Keratinocyte (primary cell): ENCODE data around the gene CRISPLD2.

ENCODE experiments used
- EZH2 ChIP-seq: IDR thresholded peaks from one replicate; pipeline ENCODE4 v1.6.1; 2012; ENCODE audit warnings: inconsistent platforms, mild to moderate bottlenecking, low read length, moderate library complexity
- TF ChIP-seq, protein P1 (sequence below), 3 experiments: IDR thresholded peaks in 1 of 3; conservative IDR thresholded peaks in 1 of 3; optimal IDR thresholded peaks in 1 of 3; 2 replicates in 2 of 3; 3 replicates in 1 of 3; pipeline versions ENCODE3 to v1.5.1; 2011; ENCODE audit warnings: low read length in 3 of 3, mild to moderate bottlenecking in 3 of 3, moderate library complexity in 2 of 3, control low read depth in 1 of 3, inconsistent platforms in 1 of 3; ENCODE audit not compliant: insufficient read depth in 2 of 3; ENCODE audit errors: extremely low read depth in 1 of 3

DNA sequence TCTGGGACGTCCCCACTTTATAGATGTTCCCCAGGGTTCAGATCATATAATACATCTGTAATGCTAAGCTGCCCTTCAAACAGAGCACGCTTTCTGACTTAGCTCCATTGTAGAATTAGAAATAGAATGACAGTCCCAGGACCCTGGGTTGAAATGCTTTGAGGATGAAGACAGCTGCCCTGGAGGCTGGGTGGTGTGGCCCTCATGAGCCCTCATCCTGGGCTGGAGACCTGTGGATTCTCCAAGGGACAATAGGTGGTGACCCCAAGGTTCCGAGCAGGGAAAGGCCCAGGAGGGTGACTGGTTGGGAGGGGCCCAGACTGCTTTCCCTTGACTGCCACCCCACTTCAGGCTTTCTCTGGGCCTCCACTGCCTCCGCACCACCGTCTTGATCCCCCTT, 59.0 kb downstream of the CRISPLD2 start:
- TF ChIP-seq, protein P1, sequence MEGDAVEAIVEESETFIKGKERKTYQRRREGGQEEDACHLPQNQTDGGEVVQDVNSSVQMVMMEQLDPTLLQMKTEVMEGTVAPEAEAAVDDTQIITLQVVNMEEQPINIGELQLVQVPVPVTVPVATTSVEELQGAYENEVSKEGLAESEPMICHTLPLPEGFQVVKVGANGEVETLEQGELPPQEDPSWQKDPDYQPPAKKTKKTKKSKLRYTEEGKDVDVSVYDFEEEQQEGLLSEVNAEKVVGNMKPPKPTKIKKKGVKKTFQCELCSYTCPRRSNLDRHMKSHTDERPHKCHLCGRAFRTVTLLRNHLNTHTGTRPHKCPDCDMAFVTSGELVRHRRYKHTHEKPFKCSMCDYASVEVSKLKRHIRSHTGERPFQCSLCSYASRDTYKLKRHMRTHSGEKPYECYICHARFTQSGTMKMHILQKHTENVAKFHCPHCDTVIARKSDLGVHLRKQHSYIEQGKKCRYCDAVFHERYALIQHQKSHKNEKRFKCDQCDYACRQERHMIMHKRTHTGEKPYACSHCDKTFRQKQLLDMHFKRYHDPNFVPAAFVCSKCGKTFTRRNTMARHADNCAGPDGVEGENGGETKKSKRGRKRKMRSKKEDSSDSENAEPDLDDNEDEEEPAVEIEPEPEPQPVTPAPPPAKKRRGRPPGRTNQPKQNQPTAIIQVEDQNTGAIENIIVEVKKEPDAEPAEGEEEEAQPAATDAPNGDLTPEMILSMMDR (optimal IDR thresholded peaks at IDR 0.05 in 1 of 3, IDR thresholded peaks at IDR 0.05 in 1 of 3, conservative IDR thresholded peaks at IDR 0.05 in 1 of 3; ENCODE audit: extremely low read depth in 1 of 3, insufficient read depth in 2 of 3, low read length in 3 of 3): no peak
- TF ChIP-seq EZH2: no peak
